ENCODE data around the gene TES. TPM values are rescaled to one million over a fixed set of nuclear protein-coding genes. Genes with fewer than 3 reads are reported as not detected.
A peak's percentile ranks its signal among the peaks of the same experiment; 100 is the strongest.

The TES gene
- total RNA-seq, 1 experiment from 2014 or later, result 126 TPM

DNA sequence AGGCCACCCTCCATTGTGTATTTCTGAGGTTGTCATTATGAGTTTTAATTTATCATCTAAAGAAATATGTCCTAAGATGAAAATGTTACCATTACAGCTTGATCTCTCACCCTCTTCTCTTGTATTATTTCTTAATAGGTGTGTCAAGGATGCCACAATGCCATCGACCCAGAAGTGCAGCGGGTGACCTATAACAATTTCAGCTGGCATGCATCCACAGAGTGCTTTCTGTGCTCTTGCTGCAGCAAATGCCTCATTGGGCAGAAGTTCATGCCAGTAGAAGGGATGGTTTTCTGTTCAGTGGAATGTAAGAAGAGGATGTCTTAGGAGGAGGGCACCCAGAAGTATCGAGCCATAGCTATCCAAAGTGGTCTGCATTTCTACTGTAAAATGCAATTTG lies 46.8 kb downstream of the TES start:
- BruUV-seq (replicated peaks), result no TSS peak
- H3K9me3 Mint-ChIP-seq (ENCODE audit: low read depth, unreplicated experiment), result peaks cover 2% of the 10 kb centered on the region
- H3K27ac Mint-ChIP-seq (ENCODE audit: unreplicated experiment), result no peak overlapping the region
- peaks cover 20% of the 10 kb centered on the region for H3K4me1 Mint-ChIP-seq (ENCODE audit: low read depth, unreplicated experiment)
- peaks cover 56% of the 10 kb centered on the region for H3K36me3 Mint-ChIP-seq (ENCODE audit: insufficient read depth, unreplicated experiment)
- DNase-seq, result no peak
- no peak overlapping the region for H3K4me3 Mint-ChIP-seq (ENCODE audit: low read depth, unreplicated experiment)
- H3K27me3 Mint-ChIP-seq (ENCODE audit: unreplicated experiment), result no peaks in the 10 kb centered on the region
- intact Hi-C loops (cut with micrococcal nuclease; ENCODE audit: unreplicated experiment), result no loop called here
- CTCF ChIA-PET, result interaction anchor here (1.2 to 3.6 kb wide), 2 partner anchors 332 to 334 kb away, joined by 3 to 19 read pairs; no protein-coding TSS in a partner anchor
- TF ChIP-seq, protein P1, sequence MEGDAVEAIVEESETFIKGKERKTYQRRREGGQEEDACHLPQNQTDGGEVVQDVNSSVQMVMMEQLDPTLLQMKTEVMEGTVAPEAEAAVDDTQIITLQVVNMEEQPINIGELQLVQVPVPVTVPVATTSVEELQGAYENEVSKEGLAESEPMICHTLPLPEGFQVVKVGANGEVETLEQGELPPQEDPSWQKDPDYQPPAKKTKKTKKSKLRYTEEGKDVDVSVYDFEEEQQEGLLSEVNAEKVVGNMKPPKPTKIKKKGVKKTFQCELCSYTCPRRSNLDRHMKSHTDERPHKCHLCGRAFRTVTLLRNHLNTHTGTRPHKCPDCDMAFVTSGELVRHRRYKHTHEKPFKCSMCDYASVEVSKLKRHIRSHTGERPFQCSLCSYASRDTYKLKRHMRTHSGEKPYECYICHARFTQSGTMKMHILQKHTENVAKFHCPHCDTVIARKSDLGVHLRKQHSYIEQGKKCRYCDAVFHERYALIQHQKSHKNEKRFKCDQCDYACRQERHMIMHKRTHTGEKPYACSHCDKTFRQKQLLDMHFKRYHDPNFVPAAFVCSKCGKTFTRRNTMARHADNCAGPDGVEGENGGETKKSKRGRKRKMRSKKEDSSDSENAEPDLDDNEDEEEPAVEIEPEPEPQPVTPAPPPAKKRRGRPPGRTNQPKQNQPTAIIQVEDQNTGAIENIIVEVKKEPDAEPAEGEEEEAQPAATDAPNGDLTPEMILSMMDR (IDR thresholded peaks at IDR 0.05; ENCODE audit: unreplicated experiment), result no peak

DNA sequence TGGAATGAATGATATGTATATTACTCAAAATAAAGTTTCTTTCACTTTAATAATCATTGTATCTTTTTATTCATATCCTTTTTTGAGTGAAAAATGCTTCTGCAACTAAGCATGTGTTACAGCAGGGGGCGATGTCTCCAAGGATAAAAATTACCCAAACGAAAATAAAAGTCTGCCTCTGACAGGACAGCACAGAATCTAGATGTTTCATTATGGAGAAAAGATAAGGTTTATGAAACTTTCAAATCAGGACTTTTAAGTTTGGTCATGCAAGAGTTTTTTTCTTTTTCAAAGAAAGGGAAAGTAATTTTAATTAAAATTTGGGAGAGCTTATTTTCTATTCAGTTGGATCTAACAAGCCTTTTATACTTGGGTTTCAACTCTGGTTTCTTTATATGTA lies 48.4 kb downstream of the TES start:
- H3K4me3 Mint-ChIP-seq (ENCODE audit: low read depth, unreplicated experiment), result no peak overlapping the region
- BruUV-seq (replicated peaks), result no TSS peak
- no peaks in the 10 kb centered on the region for H3K27me3 Mint-ChIP-seq (ENCODE audit: unreplicated experiment)
- peaks cover 2% of the 10 kb centered on the region for H3K9me3 Mint-ChIP-seq (ENCODE audit: low read depth, unreplicated experiment)
- H3K36me3 Mint-ChIP-seq (ENCODE audit: insufficient read depth, unreplicated experiment), result peaks cover 50% of the 10 kb centered on the region
- DNase-seq, result peak; percentile 54
- intact Hi-C loops (cut with micrococcal nuclease; ENCODE audit: unreplicated experiment), result loop anchor here (1.0 to 2.0 kb wide), 5 partner anchors 83 to 550 kb away; no protein-coding TSS in a partner anchor
- H3K27ac Mint-ChIP-seq (ENCODE audit: unreplicated experiment), result peak overlapping the region; percentile 69
- peaks cover 20% of the 10 kb centered on the region for H3K4me1 Mint-ChIP-seq (ENCODE audit: low read depth, unreplicated experiment)
- TF ChIP-seq, protein P1 (IDR thresholded peaks at IDR 0.05; ENCODE audit: unreplicated experiment), result peak; percentile 53
- CTCF ChIA-PET, result interaction anchor here (0.9 to 3.6 kb wide), 4 partner anchors 79 to 330 kb away, joined by 3 to 19 read pairs (median 4); no protein-coding TSS in a partner anchor

DNA sequence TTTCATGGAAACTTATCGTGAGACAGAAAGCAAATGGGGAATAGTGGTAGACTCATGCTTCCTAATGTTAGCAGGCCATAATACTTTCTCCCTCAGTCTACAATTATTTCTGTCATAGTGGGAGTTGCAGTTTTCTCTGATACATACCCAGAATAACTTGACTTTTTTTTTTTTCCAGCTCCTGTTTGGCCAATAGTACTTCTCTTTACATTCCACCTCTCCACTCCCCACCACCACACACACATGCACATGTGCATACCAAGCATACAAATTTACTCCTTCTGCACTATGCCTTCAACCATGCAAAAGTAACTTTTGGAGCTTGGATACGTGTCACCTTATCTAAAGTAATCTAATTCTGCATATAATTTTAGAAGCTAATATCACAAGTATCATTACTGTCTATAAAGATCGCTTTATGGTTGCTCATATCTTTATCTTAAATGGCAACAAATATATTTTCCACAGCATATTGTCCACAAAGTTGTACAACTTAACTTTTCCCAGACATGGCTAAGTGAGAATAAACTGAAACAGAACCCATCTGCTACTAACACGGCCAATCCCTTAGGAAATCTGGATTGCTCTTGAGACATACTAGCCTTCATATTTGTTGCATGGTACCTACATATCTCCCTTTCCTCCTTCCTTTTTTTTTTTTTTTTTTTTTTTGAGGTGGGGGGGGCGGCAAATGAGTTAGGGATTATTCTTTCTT lies 49.0 kb downstream of the TES start:
- CTCF ChIA-PET, result interaction anchor here (0.6 to 3.6 kb wide), 11 partner anchors 9 to 544 kb away, joined by 3 to 19 read pairs (median 5); partner anchors contain the start of gene CAV2
- H3K27me3 Mint-ChIP-seq (ENCODE audit: unreplicated experiment), result no peaks in the 10 kb centered on the region
- intact Hi-C loops (cut with micrococcal nuclease; ENCODE audit: unreplicated experiment), result loop anchor here (2.0 kb wide), 2 partner anchors 243 to 549 kb away; no protein-coding TSS in a partner anchor
- H3K27ac Mint-ChIP-seq (ENCODE audit: unreplicated experiment), result peak overlapping the region; percentile 69
- peaks cover 48% of the 10 kb centered on the region for H3K36me3 Mint-ChIP-seq (ENCODE audit: insufficient read depth, unreplicated experiment)
- no peak for DNase-seq
- H3K4me3 Mint-ChIP-seq (ENCODE audit: low read depth, unreplicated experiment), result no peak overlapping the region
- peaks cover 20% of the 10 kb centered on the region for H3K4me1 Mint-ChIP-seq (ENCODE audit: low read depth, unreplicated experiment)
- TF ChIP-seq, protein P1 (IDR thresholded peaks at IDR 0.05; ENCODE audit: unreplicated experiment), result no peak
- peaks cover 2% of the 10 kb centered on the region for H3K9me3 Mint-ChIP-seq (ENCODE audit: low read depth, unreplicated experiment)
- no TSS peak for BruUV-seq (replicated peaks)

DNA sequence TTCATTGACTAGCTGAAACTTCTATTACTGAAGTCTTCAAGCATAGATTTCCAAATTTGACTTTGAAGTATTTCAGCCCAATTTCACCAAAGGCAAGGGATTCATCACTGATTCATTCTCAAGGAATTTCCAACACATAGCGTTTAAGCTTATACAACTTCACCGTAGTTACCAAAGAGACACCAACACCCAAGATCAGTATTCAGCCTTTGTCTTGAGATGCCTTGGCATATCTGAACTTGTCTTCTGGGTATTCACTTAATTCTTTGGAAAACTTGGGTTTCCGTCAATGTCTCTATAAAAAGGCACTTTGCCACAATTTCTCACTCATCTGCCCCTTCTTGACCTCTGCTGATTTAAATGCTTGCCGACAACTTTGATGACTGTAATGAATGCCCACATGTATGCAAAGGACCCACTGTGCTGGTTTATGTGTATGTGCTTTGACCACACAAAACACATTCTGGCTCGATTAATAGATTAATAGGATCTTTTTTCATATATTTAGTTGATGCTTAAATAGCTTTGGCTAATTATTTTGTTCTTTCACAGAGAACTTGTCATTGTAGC lies 49.6 kb downstream of the TES start:
- H3K4me3 Mint-ChIP-seq (ENCODE audit: low read depth, unreplicated experiment), result no peak overlapping the region
- H3K36me3 Mint-ChIP-seq (ENCODE audit: insufficient read depth, unreplicated experiment), result peaks cover 41% of the 10 kb centered on the region
- DNase-seq, result no peak
- H3K9me3 Mint-ChIP-seq (ENCODE audit: low read depth, unreplicated experiment), result peaks cover 2% of the 10 kb centered on the region
- H3K4me1 Mint-ChIP-seq (ENCODE audit: low read depth, unreplicated experiment), result peaks cover 20% of the 10 kb centered on the region
- TF ChIP-seq, protein P1 (IDR thresholded peaks at IDR 0.05; ENCODE audit: unreplicated experiment), result no peak
- no TSS peak for BruUV-seq (replicated peaks)
- intact Hi-C loops (cut with micrococcal nuclease; ENCODE audit: unreplicated experiment), result loop anchor here (2.0 kb wide), 2 partner anchors 243 to 549 kb away; no protein-coding TSS in a partner anchor
- no peaks in the 10 kb centered on the region for H3K27me3 Mint-ChIP-seq (ENCODE audit: unreplicated experiment)
- no peak overlapping the region for H3K27ac Mint-ChIP-seq (ENCODE audit: unreplicated experiment)
- CTCF ChIA-PET, result interaction anchor here (0.6 to 3.6 kb wide), 11 partner anchors 8 to 544 kb away, joined by 3 to 19 read pairs (median 5); partner anchors contain the start of gene CAV2
